IPS-NIHi7 (cell line): ENCODE measurements around the gene ETFA.

ENCODE experiments used
- DNase-seq: peaks from one replicate; pipeline ENCODE4 v3.0.0; 2012; ENCODE audit warnings: mixed read lengths; ENCODE audit errors: extremely low spot score

The ETFA gene

GRCh38 chr15:76197703-76198455 is 113.4 kb downstream of the ETFA start:
- DNase-seq: no peak

GRCh38 chr15:76196269-76197231 is 114.7 kb downstream of the ETFA start:
- peak; percentile 70 for DNase-seq

GRCh38 chr15:76195506-76196268 is 115.6 kb downstream of the ETFA start:
- no peak for DNase-seq

- no peak for DNase-seq
These were observed 117.3 kb downstream of the ETFA start for GRCh38 chr15:76193934-76194333.

- no peak for DNase-seq
These were observed 118.6 kb downstream of the ETFA start for GRCh38 chr15:76192715-76193114.

- no peak for DNase-seq
These were observed 119.6 kb downstream of the ETFA start for GRCh38 chr15:76191539-76192244.

- peak; percentile 95 for DNase-seq
These were observed 120.3 kb downstream of the ETFA start for GRCh38 chr15:76190751-76191538.

GRCh38 chr15:76190070-76190564 is 121.2 kb downstream of the ETFA start:
- DNase-seq: no peak

GRCh38 chr15:76189106-76189505 is 122.2 kb downstream of the ETFA start:
- no peak for DNase-seq

GRCh38 chr15:76187163-76187562 is 124.1 kb downstream of the ETFA start:
- DNase-seq: no peak

- DNase-seq: peak; percentile 83
These were observed 125.6 kb downstream of the ETFA start for GRCh38 chr15:76185716-76186115.

GRCh38 chr15:76184650-76185035 is 126.6 kb downstream of the ETFA start:
- no peak for DNase-seq

GRCh38 chr15:76183930-76184649 is 127.2 kb downstream of the ETFA start:
- DNase-seq: no peak

- no peak for DNase-seq
These were observed 129.6 kb downstream of the ETFA start for GRCh38 chr15:76181705-76182107.

GRCh38 chr15:76180321-76180720 is 130.9 kb downstream of the ETFA start:
- no peak for DNase-seq

GRCh38 chr15:76179023-76179422 is 132.2 kb downstream of the ETFA start:
- DNase-seq: no peak

- DNase-seq: no peak
These were observed 132.8 kb downstream of the ETFA start for GRCh38 chr15:76178296-76179000.

- DNase-seq: no peak
These were observed 133.7 kb downstream of the ETFA start for GRCh38 chr15:76177491-76178040.
